GDM1 (cell line): Measurements from ENCODE around the gene GNA15.
"Not testable (repeated sequence)": the region's sequence is repeated elsewhere in the genome, so short reads cannot be mapped to it uniquely, and the experiment has no call there.

Source experiments
- DNase-seq: peaks from one replicate; lab custom pipeline; 2025; lab: John Stamatoyannopoulos, UW

Gene GNA15

DNA sequence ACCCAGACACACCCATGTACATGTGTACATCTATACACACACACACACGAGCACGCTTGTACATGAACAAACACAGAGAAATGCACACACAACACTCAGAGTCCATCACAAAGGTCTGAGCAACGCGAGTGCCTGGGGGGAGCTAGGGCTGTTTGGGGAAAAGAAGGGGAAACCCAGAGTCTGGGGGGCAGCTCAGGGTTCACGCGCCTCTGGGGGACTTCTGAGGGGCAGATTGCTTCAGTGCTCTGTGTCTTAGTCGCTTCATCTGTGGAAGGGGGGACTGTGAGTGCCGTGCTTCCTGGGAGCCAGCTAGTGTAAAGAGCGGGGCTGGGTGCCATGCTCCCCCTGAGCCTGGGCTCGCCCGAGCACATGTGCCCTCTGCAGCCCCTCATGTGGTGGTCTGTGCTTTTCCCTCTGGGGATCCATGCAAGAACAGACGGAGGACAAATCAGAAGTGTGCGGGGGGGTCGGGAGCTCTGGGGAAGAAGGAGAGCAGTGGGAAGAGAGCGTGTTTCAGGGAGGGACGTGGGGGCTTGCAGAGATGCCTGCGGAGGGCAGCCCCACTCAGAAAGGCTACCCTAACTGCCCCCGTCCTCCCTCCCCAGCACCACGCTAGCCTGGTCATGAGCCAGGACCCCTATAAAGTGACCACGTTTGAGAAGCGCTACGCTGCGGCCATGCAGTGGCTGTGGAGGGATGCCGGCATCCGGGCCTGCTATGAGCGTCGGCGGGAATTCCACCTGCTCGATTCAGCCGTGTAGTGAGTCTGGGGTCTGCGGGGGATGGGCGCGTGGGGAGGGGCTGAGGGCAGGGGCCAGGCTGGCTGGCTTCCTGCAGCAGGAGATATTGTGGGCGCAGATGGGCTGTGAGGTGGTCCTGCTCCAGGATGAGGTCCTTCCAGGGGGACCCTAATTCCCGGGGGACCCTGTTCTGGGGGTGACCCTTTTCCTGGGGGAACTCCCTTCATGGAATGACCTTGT is 14.0 kb downstream of the GNA15 start:
- DNase-seq = no peak

DNA sequence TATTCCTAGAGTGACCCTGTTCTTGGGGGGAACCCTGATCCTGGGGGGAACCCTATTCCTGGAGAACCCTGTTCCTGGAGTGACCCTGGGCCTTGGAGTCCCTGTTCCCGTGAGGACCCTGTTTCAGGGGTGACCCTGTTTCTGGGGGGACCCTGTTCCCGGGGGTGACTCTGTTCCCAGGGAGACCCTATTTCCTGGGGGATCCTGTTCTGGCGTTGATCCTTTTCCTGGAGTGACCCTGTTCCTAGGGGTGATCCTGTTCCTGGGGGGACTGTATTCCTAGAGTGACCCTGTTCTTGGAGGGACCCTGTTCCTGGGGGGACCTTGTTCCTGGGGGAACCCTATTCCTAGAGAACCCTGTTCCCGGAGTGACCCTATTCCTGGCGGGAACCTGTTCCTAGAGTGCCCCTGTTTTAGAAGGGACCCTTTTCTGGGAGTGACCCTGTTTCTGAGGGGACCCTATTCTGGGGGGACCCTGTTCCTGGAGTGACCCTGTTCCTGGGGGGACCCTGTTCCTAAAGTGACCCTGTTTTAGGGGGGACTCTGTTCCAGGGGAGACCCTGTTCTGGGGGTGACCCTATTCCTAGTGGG is 15.0 kb downstream of the GNA15 start:
- no peak for DNase-seq

DNA sequence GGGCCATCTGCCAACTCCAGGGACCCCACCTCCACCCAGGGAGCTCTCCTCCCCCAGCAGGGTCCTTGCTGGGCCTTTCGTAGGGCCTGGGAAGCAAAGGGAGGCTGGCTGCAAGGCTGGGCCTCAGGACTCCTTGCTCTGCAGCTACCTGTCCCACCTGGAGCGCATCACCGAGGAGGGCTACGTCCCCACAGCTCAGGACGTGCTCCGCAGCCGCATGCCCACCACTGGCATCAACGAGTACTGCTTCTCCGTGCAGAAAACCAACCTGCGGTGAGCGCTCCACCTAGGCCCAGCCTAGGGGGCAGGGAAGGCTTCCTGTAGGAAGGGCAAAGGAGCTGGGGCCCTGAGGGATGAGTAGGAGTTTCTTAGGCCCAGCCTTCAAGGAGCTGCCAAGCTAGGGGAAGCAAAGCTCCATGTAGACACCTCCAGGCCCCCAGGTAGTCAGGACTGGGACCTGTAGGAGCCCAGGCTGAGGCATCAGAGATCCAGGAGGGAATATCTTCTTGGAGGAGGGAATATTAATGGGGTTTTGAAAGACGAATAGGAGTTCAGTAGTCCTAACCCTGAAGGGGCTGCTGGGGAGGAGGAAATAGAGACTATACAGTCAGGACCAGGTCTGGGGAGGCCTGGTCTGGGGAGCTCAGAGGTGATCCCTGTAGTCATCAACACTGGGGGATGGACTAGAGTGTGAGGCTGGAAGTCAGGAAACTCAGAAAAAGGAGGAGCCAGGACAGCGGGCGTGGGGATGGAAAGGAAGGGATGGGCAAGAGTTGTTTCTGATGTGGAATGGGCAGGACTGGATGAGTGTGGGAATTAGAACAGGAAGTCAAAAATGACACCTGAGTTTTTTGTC is 16.0 kb downstream of the GNA15 start:
- no peak for DNase-seq

DNA sequence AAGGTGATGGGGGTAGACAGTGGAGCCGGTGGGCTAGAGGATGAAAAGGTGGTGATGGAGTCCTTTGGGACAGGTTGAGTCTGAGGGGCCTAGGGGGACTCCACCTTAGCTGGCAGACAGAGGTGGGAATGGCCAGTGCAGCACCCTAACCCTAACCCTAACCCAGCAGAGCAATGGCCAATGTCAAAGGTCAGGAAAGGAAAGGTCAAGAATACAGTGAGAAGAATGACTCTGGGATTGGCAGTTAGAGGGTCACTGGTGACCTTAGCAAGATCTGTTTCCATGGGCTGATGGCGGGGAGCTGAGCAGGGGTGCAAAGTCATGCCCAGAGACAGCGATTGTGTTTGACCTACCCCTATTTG is 16.6 kb downstream of the GNA15 start:
- no peak for DNase-seq

DNA sequence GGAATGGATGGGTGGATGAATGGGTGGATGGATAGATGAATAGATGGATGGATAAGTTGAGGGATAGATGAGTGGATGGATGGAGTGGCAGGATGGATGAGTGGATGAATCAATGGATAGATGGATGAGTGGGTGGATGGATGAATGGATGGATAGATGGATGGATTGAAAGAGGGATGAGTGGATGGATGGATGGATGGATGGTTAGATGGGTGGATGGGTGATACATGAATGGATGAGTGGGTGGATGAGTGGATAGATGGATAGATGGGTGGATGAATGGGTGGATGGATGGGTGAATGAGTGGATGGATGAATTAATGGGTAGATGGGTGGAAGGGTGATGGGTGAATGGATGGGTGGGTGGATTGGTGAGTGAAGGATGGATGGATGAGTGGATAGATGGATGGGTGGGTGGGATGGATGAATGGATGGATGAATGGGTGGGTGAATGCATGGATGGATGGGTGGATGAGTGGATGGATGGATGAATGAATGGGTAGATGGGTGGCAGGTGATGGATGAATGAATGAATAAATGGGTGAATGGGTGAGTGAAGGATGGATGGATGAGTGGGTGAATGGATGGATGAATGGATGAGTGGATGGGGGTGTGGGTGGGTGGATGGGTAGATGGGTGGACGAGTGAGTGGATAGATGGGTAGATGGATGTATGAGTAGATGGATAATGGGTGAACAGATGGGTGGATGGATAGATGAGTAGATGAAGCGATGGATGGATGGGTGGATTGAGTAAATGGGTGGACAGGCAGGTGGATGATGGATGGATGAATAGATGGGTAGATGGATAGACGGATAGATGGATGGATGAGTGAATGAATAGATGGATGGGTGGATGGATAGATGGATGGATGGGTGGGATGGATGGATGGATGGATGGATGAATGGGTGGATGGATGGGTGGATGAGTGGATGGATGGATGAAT is 17.7 kb downstream of the GNA15 start:
- DNase-seq = no peak

DNA sequence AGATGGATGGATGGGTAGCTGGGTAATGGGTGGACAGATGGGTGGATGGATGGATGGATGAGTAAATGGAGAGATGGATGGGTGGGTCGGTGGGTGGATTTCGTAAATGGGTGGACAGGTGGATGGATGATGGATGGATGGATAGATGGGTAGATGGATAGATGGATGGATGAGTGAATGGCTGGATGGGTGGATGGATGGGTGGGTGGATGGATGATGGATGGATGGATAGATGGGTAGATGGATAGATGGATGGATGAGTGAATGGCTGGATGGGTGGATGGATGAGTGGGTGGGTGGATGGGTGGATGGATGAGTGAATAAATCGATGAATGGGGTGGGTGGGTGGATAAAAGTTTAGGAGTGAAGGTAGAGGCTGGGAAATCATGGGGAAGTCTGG is 18.6 kb downstream of the GNA15 start:
- DNase-seq = not testable (repeated sequence)

DNA sequence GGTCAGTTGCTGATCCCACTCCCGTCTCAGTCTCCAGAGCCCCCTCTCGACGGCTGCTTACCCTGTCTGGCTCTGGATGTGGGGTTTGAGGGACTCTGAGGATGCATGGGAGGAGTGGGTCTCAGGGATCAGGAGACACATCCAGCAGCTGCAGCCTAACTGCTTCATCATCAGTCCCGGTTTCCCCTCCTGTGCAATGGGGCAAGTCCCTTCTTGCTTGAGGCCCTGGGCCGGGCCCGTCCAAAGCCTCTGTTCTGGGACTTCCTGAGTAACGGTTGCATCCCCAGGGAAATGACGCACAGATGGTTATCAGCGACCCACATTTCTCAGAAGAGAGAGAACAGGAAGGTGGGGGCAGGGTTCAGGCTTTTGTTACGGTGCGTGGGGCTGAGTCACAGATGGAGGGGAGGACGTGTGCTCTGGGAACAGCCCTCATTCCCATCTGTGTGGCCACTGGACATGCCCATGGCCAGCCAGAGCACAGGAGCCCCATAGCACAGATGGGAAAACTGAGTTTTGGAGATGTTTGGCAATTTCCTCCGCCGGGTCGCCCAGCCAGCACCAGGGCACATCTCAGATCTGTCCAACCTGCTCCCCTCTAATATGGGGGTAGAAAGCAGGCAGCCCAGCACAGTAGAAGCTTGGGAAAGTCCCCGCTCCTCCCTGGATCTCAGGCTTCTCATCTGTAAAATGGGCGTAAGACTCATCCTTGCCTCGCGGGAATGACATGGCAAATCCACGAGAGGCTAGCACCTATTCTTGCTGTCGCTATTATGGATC is 19.3 kb downstream of the GNA15 start:
- peak; percentile 94 for DNase-seq

DNA sequence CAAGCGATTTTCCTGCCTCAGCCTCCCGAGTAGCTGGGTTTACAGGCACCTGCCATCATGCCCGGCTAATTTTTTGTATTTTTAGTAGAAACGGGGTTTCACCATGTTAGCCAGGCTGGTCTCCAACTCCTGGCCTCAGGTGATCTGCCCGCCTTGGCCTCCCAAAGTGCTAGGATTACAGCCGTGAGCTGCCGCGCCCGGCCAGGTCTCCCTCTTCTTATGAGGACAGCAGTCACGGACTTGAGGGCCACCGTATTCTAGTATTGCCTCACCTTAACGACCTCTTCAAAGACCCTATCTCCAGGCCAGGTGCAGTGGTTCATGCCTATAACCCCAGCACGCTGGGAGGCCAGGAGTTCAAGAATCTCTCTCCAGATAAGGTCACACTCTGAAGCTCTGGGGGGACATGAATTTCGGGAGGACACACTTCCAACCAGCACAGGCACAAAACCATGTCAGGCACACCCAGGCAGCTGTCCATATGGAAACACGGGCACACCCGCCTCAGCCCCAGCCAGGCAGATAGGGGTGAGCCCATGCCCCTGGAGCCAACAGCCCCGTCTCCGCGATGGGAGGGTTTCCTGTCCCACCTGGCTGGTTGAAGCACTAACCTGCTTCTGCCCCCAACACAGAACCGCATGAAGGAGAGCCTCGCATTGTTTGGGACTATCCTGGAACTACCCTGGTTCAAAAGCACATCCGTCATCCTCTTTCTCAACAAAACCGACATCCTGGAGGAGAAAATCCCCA is 21.4 kb downstream of the GNA15 start:
- no peak for DNase-seq

DNA sequence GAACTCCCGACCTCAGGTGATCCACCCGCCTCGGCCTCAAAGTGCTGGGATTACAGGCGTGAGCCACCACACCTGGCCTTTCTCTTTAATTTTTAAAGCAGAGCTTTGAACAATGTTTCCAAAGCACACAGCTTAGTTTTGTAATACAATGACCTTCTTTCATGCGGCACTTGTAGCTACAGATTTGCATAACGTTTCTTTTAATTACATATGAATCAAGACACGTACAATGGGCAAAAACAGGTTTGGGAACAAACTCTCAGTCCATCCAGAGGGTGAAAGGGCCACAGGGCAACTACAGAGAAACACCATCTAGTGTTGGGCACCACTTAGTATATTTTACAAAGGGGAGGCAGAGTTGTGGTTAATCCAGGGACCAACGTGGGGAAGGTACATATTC is 23.7 kb downstream of the GNA15 start:
- DNase-seq = no peak

DNA sequence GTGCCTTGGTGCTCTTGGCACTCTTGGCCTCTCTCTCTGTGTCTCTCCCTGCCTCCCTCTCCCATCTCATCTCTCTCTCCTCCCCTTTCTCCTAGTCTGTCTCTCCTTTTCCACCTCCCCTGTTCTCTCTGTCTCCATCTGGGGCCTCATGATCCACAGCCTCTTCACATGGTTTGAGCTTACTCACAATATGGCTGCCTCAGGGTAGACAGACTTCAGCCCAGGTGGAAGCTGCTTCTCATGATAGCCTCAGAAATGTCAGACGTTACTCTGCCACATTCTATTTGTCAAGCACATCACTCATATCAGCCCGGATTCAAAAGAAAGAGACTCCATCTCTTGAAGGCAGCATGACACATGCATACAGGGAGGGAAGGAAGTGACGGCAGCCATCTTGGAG is 24.4 kb downstream of the GNA15 start:
- no peak for DNase-seq

DNA sequence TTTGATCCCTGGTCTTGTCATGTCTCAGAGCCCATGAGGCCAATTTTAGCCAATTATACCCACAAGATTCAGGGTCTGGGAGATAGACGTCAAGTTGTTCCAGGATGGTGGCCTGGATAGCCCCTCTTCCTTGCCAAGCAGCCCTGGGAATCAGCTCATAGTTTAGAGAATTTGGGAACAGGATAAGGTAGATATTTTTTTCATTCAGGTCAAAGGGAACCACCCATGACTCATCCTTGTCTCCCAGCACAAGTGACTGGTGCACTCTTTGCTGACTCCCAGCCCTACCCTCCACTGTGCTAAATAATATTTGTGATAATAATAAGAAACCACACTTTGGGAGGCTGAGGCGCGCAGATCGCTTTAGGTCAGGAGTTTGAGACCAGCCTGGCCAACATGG is 25.6 kb downstream of the GNA15 start:
- no peak for DNase-seq

DNA sequence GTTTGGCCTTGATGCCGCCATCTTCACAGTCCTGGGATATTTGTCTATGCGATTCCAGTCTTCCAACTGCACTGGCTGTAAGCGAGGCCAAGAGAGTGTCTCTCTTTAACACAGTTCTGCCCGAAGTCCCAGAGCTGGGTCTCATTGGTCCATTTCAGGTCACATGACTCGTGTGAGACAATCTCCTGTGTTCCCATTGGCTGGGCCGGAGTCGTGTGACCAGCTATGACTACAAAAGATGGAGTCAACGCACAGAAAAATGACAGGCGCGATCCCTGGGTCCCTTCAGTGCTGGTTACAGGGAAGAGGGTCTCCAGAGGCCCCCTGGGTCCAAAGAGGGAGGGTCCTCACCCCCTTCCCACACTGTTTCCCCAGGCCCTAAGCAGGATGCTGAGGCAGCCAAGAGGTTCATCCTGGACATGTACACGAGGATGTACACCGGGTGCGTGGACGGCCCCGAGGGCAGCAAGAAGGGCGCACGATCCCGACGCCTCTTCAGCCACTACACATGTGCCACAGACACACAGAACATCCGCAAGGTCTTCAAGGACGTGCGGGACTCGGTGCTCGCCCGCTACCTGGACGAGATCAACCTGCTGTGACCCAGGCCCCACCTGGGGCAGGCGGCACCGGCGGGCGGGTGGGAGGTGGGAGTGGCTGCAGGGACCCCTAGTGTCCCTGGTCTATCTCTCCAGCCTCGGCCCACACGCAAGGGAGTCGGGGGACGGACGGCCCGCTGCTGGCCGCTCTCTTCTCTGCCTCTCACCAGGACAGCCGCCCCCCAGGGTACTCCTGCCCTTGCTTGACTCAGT is 26.8 kb downstream of the GNA15 start:
- peak; percentile 21 for DNase-seq

DNA sequence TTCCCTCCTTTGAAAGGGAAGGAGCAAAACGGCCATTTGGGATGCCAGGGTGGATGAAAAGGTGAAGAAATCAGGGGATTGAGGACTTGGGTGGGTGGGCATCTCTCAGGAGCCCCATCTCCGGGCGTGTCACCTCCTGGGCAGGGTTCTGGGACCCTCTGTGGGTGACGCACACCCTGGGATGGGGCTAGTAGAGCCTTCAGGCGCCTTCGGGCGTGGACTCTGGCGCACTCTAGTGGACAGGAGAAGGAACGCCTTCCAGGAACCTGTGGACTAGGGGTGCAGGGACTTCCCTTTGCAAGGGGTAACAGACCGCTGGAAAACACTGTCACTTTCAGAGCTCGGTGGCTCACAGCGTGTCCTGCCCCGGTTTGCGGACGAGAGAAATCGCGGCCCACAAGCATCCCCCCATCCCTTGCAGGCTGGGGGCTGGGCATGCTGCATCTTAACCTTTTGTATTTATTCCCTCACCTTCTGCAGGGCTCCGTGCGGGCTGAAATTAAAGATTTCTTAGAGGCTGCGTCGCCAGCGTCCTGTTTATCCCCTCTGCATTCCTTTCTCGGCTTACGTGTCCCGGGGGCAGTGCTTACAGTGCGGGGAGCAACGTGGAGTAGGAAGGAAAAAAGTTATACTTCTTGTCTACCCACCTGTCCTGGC is 27.5 kb downstream of the GNA15 start:
- DNase-seq = peak; percentile 32

DNA sequence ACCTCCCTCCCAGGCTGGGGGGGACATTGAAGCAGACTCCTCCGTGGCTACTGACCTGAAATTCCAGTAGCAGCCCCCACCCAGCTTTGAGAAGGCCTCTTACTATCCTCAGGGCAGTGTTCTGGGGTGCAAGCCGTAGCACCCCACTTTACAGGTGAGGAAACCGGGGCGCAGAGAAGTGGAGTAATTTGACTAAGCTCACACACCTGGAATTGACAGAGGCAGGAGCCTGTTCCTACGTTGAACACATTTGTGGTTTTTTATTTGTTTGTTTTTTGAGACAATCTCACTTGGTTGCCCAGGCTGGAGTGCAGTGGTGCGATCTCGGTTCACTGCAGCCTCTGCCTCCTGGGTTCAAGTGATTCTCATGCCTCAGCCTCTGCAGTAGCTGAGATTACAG is 28.1 kb downstream of the GNA15 start:
- DNase-seq = no peak

DNA sequence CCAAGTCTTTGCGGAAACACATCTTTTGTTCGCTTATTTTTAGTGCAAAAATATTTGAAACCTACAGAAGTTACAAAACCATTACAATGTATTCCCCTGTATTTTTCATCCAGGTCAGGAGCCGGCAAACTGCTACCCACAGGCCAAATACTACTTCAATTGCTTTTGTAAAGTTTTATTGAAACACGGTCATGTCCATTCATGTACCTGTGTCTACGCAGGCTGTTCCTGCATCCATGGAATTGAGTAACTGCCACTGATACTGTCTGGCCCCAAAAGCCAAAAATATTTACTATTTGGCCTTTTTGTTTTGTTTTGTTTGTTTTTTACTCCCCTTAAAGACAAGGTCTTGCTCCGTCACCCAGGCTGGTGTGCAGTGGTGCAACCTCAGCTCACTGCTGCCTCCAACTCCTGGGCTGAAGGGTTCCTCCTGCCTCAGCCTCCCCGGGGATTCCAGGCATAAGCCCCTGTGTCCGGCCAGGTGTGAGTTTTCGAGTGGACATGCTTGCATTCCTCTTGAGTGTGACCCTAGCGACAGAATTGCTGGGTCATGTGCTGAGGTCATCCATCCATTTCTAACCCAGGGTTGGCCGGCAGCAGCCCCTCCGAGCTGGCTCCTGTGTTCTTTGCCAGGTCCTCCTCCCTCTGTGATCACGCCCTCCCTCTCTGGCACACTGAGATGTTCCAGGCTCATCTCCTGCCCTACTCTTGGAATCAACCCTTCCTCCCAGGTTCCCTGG is 31.9 kb downstream of the GNA15 start:
- no peak for DNase-seq

DNA sequence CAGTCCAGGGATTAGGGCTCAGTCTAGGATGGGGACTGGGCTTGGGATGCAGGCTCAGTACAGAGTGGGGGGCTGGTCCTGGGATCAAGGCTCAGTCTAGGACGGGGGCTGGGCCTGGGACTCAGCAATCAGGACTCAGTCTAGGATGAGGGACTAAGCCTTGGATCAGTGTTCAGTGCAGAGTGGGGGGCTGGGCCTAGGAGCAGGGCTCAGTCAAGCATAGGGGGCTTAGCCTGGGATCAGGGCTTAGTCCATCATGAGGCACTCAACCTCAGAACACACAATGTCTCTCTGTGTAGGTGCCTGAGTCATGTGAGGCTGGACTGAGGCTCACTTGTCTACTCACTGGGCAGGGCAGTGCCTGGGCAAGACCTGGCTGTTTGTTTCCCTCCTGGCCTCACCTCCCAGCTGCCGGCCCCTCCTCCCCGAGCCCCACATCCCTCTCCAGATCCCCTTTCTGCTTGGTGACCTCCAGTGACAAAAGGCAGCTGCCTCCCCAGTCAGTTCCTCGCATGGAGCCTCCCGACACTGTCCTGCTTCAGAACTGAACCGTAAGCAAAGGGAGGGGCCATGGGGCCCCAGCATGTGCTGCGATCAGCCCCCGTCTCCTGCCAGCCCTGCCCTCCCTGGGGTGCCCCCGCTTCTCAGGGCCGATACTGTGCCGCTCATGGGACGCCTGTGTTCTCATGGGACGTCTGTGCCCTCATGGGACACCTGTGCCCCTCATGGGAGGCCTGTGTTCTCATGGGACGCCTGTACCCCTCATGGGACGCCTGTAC is 36.2 kb downstream of the GNA15 start:
- no peak for DNase-seq

DNA sequence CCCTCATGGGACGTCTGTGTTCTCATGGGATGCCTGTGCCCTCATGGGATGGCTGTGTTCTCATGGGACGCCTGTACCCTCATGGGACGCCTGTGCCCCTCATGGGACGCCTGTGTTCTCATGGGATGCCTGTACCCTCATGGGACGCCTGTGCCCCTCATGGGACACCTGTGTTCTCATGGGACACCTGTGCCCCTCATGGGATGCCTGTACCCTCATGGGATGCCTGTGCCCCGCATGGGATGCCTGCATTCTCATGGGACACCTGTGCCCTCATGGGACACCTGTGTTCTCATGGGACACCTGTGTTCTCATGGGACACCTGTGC is 36.8 kb downstream of the GNA15 start:
- not testable (repeated sequence) for DNase-seq
